HG02798 (cell line): Measurements from ENCODE around the gene TMEM205.
"Not testable (repeated sequence)": the region's sequence is repeated elsewhere in the genome, so short reads cannot be mapped to it uniquely, and the experiment has no call there.

Experiments
- ATAC-seq: cut with Tn5 transposase; IDR thresholded peaks from one replicate; pipeline ENCODE4 v1.9.1; 2021; ENCODE audit warnings: mild to moderate bottlenecking; ENCODE audit not compliant: unreplicated experiment, poor library complexity

Gene TMEM205

DNA sequence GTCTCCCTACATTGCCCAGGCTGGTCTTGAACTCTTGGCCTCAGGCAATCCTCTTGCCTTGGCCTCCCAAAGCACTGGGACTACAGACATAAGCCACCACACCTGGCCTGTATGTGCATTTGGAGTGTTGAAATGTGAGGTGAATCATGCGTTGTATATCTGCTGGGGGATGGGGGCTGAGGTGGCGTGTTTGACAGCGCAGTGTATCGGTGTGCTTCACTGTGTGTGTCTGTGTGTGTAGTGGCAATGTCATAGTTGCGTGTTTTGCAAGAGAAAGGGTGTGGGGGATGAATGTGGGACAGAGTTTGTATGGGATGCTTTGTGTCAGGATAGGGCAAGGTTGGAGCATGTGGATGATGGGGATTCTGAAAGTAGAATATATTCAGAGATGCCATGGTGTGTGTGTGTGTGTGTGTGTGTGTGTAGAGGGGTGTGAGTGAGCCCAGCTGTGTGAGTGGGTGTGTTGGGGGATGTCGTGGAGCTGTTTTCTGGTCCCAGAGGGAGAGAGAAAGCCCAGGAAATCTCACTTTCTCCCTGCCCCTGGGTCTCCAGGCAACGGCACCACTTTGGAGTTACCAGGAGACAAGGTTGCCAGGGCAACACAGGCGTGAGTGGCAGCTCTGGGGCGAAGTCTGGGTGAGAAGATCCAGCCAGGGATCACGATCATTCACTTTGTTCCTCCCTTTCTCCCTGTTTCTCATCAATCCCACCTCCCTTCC is 27.3 kb upstream of the TMEM205 start:
- ATAC-seq = no peak

GRCh38 chr19:11370744-11371143 is 24.7 kb upstream of the TMEM205 start:
- no peak for ATAC-seq

DNA sequence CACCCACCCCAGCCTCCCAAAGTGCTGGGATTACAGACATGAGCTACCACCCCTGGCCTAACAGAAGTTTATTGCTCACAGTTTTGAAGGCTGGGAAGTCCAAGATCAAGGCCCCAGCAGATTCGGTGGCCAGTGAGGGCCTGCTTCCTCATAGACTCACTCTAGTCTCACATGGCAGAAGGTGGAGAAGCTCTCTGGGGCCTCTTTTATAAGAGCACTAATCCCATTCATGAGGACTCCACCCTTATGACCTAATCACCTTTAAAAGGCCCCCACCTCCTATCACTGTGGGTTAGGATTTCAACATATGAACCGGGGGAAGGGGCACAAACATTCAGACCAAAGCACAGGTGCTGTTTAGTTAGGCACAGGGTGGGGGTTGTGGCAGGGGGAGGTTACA is 21.5 kb upstream of the TMEM205 start:
- ATAC-seq = no peak

DNA sequence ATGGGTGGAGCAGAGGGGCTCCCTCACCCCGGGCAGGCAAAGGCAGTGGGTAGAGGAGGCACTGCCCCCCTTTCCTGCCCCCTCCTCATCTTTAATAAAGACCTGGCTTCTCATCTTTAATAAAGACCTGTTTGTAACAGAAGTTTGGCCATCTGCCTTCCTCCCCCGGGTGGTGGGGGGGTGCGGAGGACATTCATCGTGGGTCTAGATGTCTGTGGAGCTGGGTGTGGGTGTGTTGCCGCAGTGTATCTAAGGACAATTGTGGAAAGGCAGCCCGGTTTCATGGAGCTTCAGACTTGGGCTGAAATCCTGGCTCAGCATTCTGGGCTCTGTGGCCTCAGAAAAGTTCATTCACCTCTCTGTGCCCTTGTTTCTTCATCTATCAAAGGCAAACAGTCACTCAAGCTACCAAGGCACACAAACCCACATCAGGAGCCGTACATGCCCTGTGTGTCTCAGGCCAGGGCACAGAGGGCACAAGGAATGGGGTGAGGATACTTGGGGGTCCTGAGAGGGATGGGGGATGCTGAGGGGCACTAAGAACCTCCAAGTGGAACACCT is 19.6 kb upstream of the TMEM205 start:
- no peak for ATAC-seq

DNA sequence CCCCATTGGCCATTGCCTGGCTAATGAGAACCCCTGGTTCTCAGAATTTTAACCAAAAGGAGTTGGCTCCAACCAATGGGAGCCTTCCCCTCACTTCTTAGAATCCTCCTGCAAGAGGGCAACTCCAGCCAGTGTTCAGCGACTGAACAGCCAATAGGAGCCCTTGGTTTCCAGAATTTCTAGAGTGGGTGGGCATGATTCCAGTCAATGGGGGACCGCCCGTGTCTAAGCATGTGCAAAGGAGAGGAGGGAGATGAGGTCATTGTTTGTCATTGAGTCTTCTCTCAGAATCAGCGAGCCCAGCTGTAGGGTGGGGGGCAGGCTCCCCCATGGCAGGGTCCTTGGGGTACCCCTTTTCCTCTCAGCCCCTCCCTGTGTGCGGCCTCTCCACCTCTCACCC is 18.9 kb upstream of the TMEM205 start:
- ATAC-seq = no peak

DNA sequence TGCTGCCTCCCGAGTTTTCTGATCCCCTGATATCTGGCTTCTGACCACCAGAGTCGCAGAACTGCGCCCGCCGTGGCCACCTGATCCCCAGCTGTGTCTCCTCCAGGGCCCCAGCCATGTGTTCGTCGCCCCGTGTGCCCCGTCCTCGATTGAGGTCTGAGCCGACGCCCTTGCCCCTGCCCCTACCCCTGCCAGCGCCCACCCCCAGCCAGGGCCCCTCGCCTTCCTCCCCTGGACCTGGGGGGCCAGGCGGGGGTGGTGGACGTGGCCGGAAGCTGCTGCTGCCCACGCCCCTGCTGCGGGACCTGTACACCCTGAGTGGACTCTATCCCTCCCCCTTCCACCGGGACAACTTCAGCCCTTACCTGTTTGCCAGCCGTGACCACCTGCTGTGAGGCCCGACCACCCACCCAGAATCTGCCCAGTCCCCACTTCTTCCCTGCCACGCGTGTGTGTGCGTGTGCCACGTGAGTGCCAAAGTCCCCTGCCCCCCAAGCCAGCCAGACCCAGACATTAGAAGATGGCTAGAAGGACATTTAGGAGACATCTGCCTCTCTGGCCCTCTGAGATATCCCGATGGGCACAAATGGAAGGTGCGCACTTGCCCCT is 18.3 kb upstream of the TMEM205 start:
- no peak for ATAC-seq

- no peak for ATAC-seq
Observed at GRCh38 chr19:11363881-11364280, 17.8 kb upstream of the TMEM205 start.

GRCh38 chr19:11361771-11362731 is 16.0 kb upstream of the TMEM205 start:
- ATAC-seq = no peak

GRCh38 chr19:11361037-11361770 is 15.1 kb upstream of the TMEM205 start:
- no peak for ATAC-seq

GRCh38 chr19:11359421-11359820 is 13.4 kb upstream of the TMEM205 start:
- ATAC-seq = no peak

- ATAC-seq = no peak
Observed at GRCh38 chr19:11356676-11357550, 10.8 kb upstream of the TMEM205 start.

DNA sequence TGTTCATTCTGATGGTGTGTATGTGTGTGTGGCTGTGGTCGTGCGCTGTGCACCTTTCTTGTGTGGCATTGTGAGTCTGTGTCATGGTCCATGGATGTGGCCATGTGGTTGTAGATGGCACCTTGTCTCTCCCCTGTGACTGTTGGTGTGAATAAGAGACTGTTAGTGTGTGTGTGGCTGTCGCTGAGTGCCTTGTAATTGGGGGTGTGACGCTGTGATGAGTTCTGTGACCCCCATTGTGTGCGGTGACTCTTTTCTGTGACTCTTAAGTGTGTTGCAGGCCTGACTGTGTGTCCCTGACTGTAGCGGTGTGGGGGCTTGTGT is 10.0 kb upstream of the TMEM205 start:
- no peak for ATAC-seq

DNA sequence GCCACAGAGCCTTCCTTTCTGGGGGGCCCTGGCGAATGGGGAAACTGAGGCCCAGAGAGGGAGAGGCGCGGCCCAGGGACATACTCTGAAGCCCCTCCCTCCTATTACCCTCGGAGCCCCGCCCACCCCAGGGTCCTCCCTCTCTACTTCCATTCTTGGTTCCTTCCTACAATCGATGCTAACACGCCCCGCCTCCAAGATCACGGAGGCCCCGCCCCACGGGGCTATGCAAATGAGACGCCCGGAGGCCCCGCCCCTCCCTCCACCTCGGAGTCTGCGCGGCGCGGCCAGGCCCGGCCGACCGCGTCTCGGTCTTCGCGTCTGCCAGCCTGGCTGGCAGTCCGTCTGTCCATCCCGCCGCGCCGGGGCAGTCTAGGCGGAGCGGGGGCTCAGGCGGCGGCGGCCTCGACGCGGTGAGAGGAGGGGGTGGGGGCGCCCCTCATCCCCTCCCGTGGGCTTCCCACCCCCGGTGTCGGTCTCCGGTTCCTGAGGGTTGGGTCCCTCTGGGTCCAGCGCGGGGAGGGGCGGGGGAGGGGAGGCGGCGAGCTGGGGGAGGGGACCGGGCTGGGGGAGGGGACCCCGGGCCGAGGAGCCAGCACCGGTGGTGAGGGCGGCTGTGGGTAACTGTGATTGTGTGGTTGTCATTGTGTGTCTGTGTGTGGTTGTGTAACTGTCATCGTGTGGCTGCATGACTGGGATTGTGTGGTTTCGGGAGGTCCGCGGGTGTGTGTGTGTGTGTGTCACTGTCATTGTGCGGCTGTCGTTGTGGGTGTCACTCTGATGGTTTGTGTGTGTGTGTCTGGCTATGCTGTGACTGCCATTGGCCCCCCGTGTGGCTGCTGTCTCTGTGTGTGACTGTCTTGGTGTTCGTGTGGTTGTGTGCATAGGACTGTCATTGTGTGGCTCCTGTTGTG is 9.3 kb upstream of the TMEM205 start, which contains the start of gene PLPPR2:
Gene PLPPR2 (plus strand): TSS at position 273 of the 914 bp plus-strand sequence. CDS start 2,242 bp downstream, outside the sequence.
- ATAC-seq = peak; percentile 63

GRCh38 chr19:11354102-11354501 is 8.0 kb upstream of the TMEM205 start:
- ATAC-seq = not testable (repeated sequence)

GRCh38 chr19:11349171-11349570 is 3.1 kb upstream of the TMEM205 start:
- ATAC-seq = no peak

GRCh38 chr19:11347546-11348039 is 1.5 kb upstream of the TMEM205 start:
- ATAC-seq = no peak

DNA sequence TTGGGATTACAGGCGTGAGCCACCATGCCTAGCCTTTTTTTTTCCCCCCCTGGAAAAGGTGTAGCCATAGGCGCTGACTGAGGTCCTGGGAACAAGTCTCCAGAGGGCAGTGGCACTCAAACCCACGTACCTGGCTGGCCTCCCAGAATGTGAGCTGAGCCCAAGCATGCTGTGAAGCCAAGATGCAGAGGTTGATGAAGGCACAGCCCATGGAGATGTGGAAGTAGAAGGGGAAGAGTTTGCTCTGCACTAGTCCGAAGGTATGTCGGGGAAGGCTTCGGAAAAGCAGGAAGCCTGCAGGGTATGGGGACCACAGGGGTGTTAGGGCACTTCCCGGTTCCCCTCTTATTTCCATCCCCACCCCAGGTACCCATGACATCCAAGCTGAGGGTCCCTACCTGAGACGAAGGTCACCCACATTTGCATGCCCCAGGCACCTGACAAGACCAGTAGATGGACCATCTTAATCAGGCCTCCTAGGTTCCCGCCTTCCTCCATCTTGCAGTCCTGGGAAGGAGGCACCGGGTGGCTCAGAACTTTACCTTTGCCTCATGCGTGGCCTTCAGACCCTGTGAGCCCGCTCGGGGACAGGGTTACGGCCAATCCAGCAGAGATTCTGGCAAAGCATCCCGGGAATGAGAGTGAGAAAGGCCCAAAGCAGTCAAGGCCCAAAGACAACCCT is 805 bp downstream of the TMEM205 start:
- no peak for ATAC-seq
